Neuronal stem cell (in vitro differentiated cells): ENCODE results near the gene GSC2.

Source experiments
- DNase-seq: peaks from one replicate; pipeline ENCODE4 v3.0.0-alpha.2; 2013; ENCODE audit warnings: low spot score
- H2AFZ ChIP-seq: one replicate; pipeline ENCODE4 v1.6.1; 2013; ENCODE audit warnings: mild to moderate bottlenecking, low read length, inconsistent platforms
- H2AK5ac ChIP-seq: 2 replicates; pipeline ENCODE4 v1.6.1; 2013; ENCODE audit warnings: low read depth, mild to moderate bottlenecking, inconsistent platforms, low read length, moderate library complexity, mixed read lengths
- H2BK120ac ChIP-seq: 2 replicates; pipeline ENCODE4 v1.6.1; 2013; ENCODE audit warnings: low read depth, mild to moderate bottlenecking, inconsistent platforms, low read length, moderate library complexity, mixed read lengths
- H2BK12ac ChIP-seq: one replicate; pipeline ENCODE4 v1.6.1; 2013; ENCODE audit warnings: low read length, inconsistent platforms
- H2BK15ac ChIP-seq: 2 replicates; pipeline ENCODE4 v1.6.1; 2013; ENCODE audit warnings: mild to moderate bottlenecking, low read length, inconsistent platforms, mixed read lengths
- H2BK5ac ChIP-seq: one replicate; pipeline ENCODE4 v1.6.1; 2013; ENCODE audit warnings: inconsistent platforms, mild to moderate bottlenecking, low read length, moderate library complexity
- H3K14ac ChIP-seq: one replicate; pipeline ENCODE4 v1.6.1; 2013; ENCODE audit warnings: low read length, inconsistent platforms
- H3K18ac ChIP-seq: 2 replicates; pipeline ENCODE4 v1.6.1; 2013; ENCODE audit warnings: low read length, inconsistent platforms
- H3K23ac ChIP-seq: 2 replicates; pipeline ENCODE4 v1.6.1; 2013; ENCODE audit warnings: low read depth, mild to moderate bottlenecking, mixed read lengths, low read length, inconsistent platforms; ENCODE audit not compliant: poor library complexity
- H3K27ac ChIP-seq: replicated peaks from 3 replicates; pipeline ENCODE4 v1.5.1; 2013; ENCODE audit warnings: low read length, inconsistent platforms
- H3K27me3 ChIP-seq, 3 experiments: 2 replicates each; pipeline ENCODE4 v1.6.1; 2013; ENCODE audit warnings: low read length in 3 of 3, mild to moderate bottlenecking in 2 of 3, inconsistent platforms in 1 of 3, low read depth in 1 of 3, mixed read lengths in 1 of 3, moderate library complexity in 1 of 3; ENCODE audit not compliant: control insufficient read depth in 3 of 3, insufficient read depth in 3 of 3
- H3K36me3 ChIP-seq, 2 donors: replicated peaks in 1 of 2; 2 replicates each; pipeline ENCODE4 v1.6.1; 2013; ENCODE audit warnings: low read length in 2 of 2; ENCODE audit not compliant: control insufficient read depth in 2 of 2, insufficient read depth in 2 of 2
- H3K4ac ChIP-seq: 2 replicates; pipeline ENCODE4 v1.6.1; 2013; ENCODE audit warnings: inconsistent platforms, mild to moderate bottlenecking, low read length, moderate library complexity
- H3K4me1 ChIP-seq, 2 donors: 1 replicate in 1 of 2; 2 replicates in 1 of 2; pipeline ENCODE4 v1.6.1; 2013; ENCODE audit warnings: low read length in 2 of 2, low read depth in 1 of 2; ENCODE audit not compliant: control insufficient read depth in 2 of 2, insufficient read depth in 1 of 2
- H3K4me2 ChIP-seq: one replicate; pipeline ENCODE4 v1.6.1; 2013; ENCODE audit warnings: mild to moderate bottlenecking, low read length, inconsistent platforms; ENCODE audit not compliant: insufficient read depth, poor library complexity, severe bottlenecking
- H3K4me3 ChIP-seq, 2 donors: 2 replicates each; pipeline ENCODE4 v1.5.1; 2013; ENCODE audit warnings: low read length in 2 of 2, mild to moderate bottlenecking in 2 of 2, inconsistent platforms in 1 of 2, moderate library complexity in 1 of 2
- H3K79me1 ChIP-seq: one replicate; pipeline ENCODE4 v1.6.1; 2013; ENCODE audit warnings: low read depth, mild to moderate bottlenecking, inconsistent platforms, low read length, moderate library complexity
- H3K9ac ChIP-seq: one replicate; pipeline ENCODE4 v1.6.1; 2013; ENCODE audit warnings: mild to moderate bottlenecking, low read depth, low read length, inconsistent platforms; ENCODE audit not compliant: poor library complexity
- H3K9me3 ChIP-seq, 2 donors: replicated peaks in 1 of 2; 2 replicates each; pipeline versions ENCODE3 to v1.6.1; 2013; ENCODE audit warnings: low read length in 2 of 2, mild to moderate bottlenecking in 2 of 2, inconsistent platforms in 1 of 2, low read depth in 1 of 2, mixed read lengths in 1 of 2, moderate library complexity in 1 of 2; ENCODE audit not compliant: control insufficient read depth in 2 of 2, insufficient read depth in 1 of 2
- H4K8ac ChIP-seq: one replicate; pipeline ENCODE4 v1.6.1; 2013; ENCODE audit warnings: low read depth, mild to moderate bottlenecking, inconsistent platforms, low read length, moderate library complexity
- H4K91ac ChIP-seq: one replicate; pipeline ENCODE4 v1.6.1; 2013; ENCODE audit warnings: low read length, low read depth, mild to moderate bottlenecking, inconsistent platforms; ENCODE audit not compliant: poor library complexity
- WGBS, 2 donors: extraction: QIAGEN DNeasy Blood & Tissue Kit; methylation state at CpG; one replicate each; pipeline ENCODE4 v1.1.7; 2013; ENCODE audit warnings: missing lambda C conversion rate in 2 of 2, mixed read lengths in 1 of 2; ENCODE audit not compliant: insufficient read length in 2 of 2, insufficient replicate concordance in 1 of 2; ENCODE audit errors: extremely low coverage in 2 of 2; 5-methylcytosine and 5-hydroxymethylcytosine counted together

The GSC2 gene

GRCh38 chr22:19150482-19151328, 613 bp upstream of the GSC2 start:
- no peaks in the 10 kb centered on the region for H3K4me1 ChIP-seq
- H3K4ac ChIP-seq, result no peak overlapping the region
- no peaks in the 10 kb centered on the region for H3K79me1 ChIP-seq
- peak overlapping the region; percentile 22 for H2AFZ ChIP-seq
- peak overlapping the region; percentile 93 for H3K23ac ChIP-seq
- H2BK12ac ChIP-seq, result no peak overlapping the region
- peak overlapping the region; percentile 18 for H3K4me2 ChIP-seq
- H4K91ac ChIP-seq, result no peak overlapping the region
- no peak overlapping the region for H2BK15ac ChIP-seq
- H2BK120ac ChIP-seq, result no peak overlapping the region
- H2AK5ac ChIP-seq, result peak overlapping the region; percentile 84
- DNase-seq, result no peak
- H3K14ac ChIP-seq, result peak overlapping the region; percentile 38
- peak overlapping the region; percentile 24 for H2BK5ac ChIP-seq
- no peaks in the 10 kb centered on the region for H3K36me3 ChIP-seq
- H3K4me3 ChIP-seq, result no peak overlapping the region
- no peak overlapping the region for H4K8ac ChIP-seq
- H3K27me3 ChIP-seq, result peaks cover 39 to 79% (median 77%) of the 10 kb centered on the region in 3 experiments
- H3K9ac ChIP-seq, result no peak overlapping the region
- H3K18ac ChIP-seq, result peak overlapping the region; percentile 17
- no peak overlapping the region for H3K27ac ChIP-seq
- WGBS, 2 donors, result no CpG with 5 or more reads among the region's 68 CpGs
- peaks cover 8 to 9% of the 10 kb centered on the region in 2 donors for H3K9me3 ChIP-seq

- H3K79me1 ChIP-seq, result peaks cover 1% of the 10 kb centered on the region
- peak overlapping the region; percentile 56 for H3K4me2 ChIP-seq
- no peak for DNase-seq
- peak overlapping the region; percentile 74 for H2AFZ ChIP-seq
- peaks cover 39 to 76% (median 74%) of the 10 kb centered on the region in 3 experiments for H3K27me3 ChIP-seq
- H3K4me3 ChIP-seq, result peak overlapping the region in 1 of 2 donors; percentile 67
- no peak overlapping the region for H2BK12ac ChIP-seq
- H3K4me1 ChIP-seq, result no peaks in the 10 kb centered on the region
- no peak overlapping the region for H4K8ac ChIP-seq
- H3K18ac ChIP-seq, result peak overlapping the region; percentile 80
- no peaks in the 10 kb centered on the region for H3K36me3 ChIP-seq
- H3K9ac ChIP-seq, result no peak overlapping the region
- no peak overlapping the region for H2BK15ac ChIP-seq
- H3K27ac ChIP-seq, result no peak overlapping the region
- H2BK5ac ChIP-seq, result no peak overlapping the region
- H4K91ac ChIP-seq, result no peak overlapping the region
- peak overlapping the region; percentile 98 for H3K23ac ChIP-seq
- peak overlapping the region; percentile 56 for H2AK5ac ChIP-seq
- H3K9me3 ChIP-seq, result peaks cover 8 to 9% of the 10 kb centered on the region in 2 donors
- WGBS, 2 donors, result no CpG with 5 or more reads among the region's 92 CpGs
- H3K14ac ChIP-seq, result peak overlapping the region; percentile 56
- no peak overlapping the region for H3K4ac ChIP-seq
- H2BK120ac ChIP-seq, result no peak overlapping the region
These were observed 827 bp downstream of the GSC2 start for GRCh38 chr22:19149047-19149883.

- H3K23ac ChIP-seq, result peak overlapping the region; percentile 98
- H3K79me1 ChIP-seq, result peaks cover 3% of the 10 kb centered on the region
- H3K9ac ChIP-seq, result peak overlapping the region; percentile 60
- H3K36me3 ChIP-seq, result no peaks in the 10 kb centered on the region
- peak overlapping the region; percentile 74 for H2AFZ ChIP-seq
- H3K27ac ChIP-seq, result no peak overlapping the region
- WGBS, 2 donors, result no CpG with 5 or more reads among the region's 33 CpGs
- H2AK5ac ChIP-seq, result no peak overlapping the region
- H2BK12ac ChIP-seq, result no peak overlapping the region
- peak overlapping the region; percentile 63 for H3K14ac ChIP-seq
- DNase-seq, result no peak
- H4K91ac ChIP-seq, result no peak overlapping the region
- H3K4me2 ChIP-seq, result no peak overlapping the region
- no peak overlapping the region for H2BK5ac ChIP-seq
- no peak overlapping the region for H3K4me3 ChIP-seq
- H3K27me3 ChIP-seq, result peaks cover 39 to 72% (median 71%) of the 10 kb centered on the region in 3 experiments
- peaks cover 3 to 4% of the 10 kb centered on the region in 2 donors for H3K4me1 ChIP-seq
- peaks cover 8 to 9% of the 10 kb centered on the region in 2 donors for H3K9me3 ChIP-seq
- no peak overlapping the region for H2BK15ac ChIP-seq
- no peak overlapping the region for H4K8ac ChIP-seq
- H2BK120ac ChIP-seq, result no peak overlapping the region
- no peak overlapping the region for H3K4ac ChIP-seq
- H3K18ac ChIP-seq, result no peak overlapping the region
These were observed 1.6 kb downstream of the GSC2 start for GRCh38 chr22:19148417-19149046.
